H1 (cell line): ENCODE measurements around the gene ZBED4. TPM values are rescaled to one million over a fixed set of nuclear protein-coding genes. Genes with fewer than 3 reads are reported as not detected.
A peak's percentile ranks its signal among the peaks of the same experiment; 100 is the strongest.

Experiments
- CTCF ChIA-PET: fragments of 300-600 bp; sonication (Branson Sonifier 250); formaldehyde crosslinking; loops from one replicate; lab custom pipeline; 2021; ENCODE audit not compliant: partially characterized antibody; lab: Charles Lee
- POLR2A ChIA-PET: fragments of 300-600 bp; sonication (Branson Sonifier 250); formaldehyde crosslinking; loops from one replicate; lab custom pipeline; 2021; ENCODE audit warnings: inconsistent platforms; ENCODE audit not compliant: partially characterized antibody; lab: Charles Lee
- DNase-seq, 2 experiments: peaks; one replicate each; pipeline versions ENCODE4 v3.0.0 to v3.0.0-alpha.2; 2010 to 2022; ENCODE audit warnings: low spot score in 2 of 2, low read depth in 1 of 2, mixed read lengths in 1 of 2
- FAIRE-seq: peaks from 2 replicates; lab custom pipeline; 2011; peaks lifted over from hg19 to GRCh38; lab: Jason Lieb, UNC
- H2AFZ ChIP-seq: 2 replicates; pipeline ENCODE4 v1.8.1; 2012; ENCODE audit warnings: low read length, inconsistent platforms
- H2AK5ac ChIP-seq: 2 replicates; pipeline ENCODE4 v1.6.1; 2013; ENCODE audit warnings: low read depth, low read length
- H2BK120ac ChIP-seq: replicated peaks from 2 replicates; pipeline ENCODE3; 2013; ENCODE audit warnings: low read depth, low read length, inconsistent platforms
- H2BK12ac ChIP-seq: 2 replicates; pipeline ENCODE4 v1.6.1; 2013; ENCODE audit warnings: low read depth, low read length
- H2BK15ac ChIP-seq: 2 replicates; pipeline ENCODE4 v1.6.1; 2013; ENCODE audit warnings: low read length
- H2BK20ac ChIP-seq: 2 replicates; pipeline ENCODE4 v1.6.1; 2013; ENCODE audit warnings: low read length
- H2BK5ac ChIP-seq: 2 replicates; pipeline ENCODE4 v1.6.1; 2013; ENCODE audit warnings: low read depth, low read length
- H3K14ac ChIP-seq: 2 replicates; pipeline ENCODE4 v1.6.1; 2013; ENCODE audit warnings: inconsistent platforms; ENCODE audit not compliant: insufficient read length
- H3K18ac ChIP-seq: 2 replicates; pipeline ENCODE4 v1.6.1; 2013; ENCODE audit warnings: low read length; ENCODE audit errors: extremely low read depth
- H3K23ac ChIP-seq: 2 replicates; pipeline ENCODE4 v1.6.1; 2013; ENCODE audit warnings: inconsistent platforms; ENCODE audit not compliant: insufficient read length
- H3K23me2 ChIP-seq: 2 replicates; pipeline ENCODE4 v1.6.1; 2013; ENCODE audit warnings: low read depth, low read length
- H3K27ac ChIP-seq: 2 replicates; pipeline ENCODE4 v1.6.1; 2011; ENCODE audit warnings: low read depth, low read length, inconsistent platforms
- H3K27me3 ChIP-seq, 4 experiments: replicated peaks in 1 of 4; 1 replicate in 1 of 4; 2 replicates in 3 of 4; pipeline versions ENCODE4 v1.6.1 to v1.8.1; 2011 to 2013; ENCODE audit warnings: low read length in 3 of 4, mild to moderate bottlenecking in 3 of 4, inconsistent platforms in 2 of 4, mixed read lengths in 2 of 4, moderate library complexity in 1 of 4; ENCODE audit not compliant: control insufficient read depth in 3 of 4, insufficient read depth in 3 of 4; ENCODE audit errors: extremely low read depth in 1 of 4
- H3K36me3 ChIP-seq, 4 experiments: 2 replicates each; pipeline versions ENCODE4 v1.6.1 to v1.8.1; 2011 to 2013; ENCODE audit warnings: mild to moderate bottlenecking in 4 of 4, low read length in 3 of 4, moderate library complexity in 2 of 4, control low read depth in 1 of 4, inconsistent platforms in 1 of 4; ENCODE audit not compliant: insufficient read depth in 4 of 4, control insufficient read depth in 2 of 4
- H3K4ac ChIP-seq: replicated peaks from 2 replicates; pipeline ENCODE3; 2013; ENCODE audit warnings: low read length, low read depth, mixed read lengths, inconsistent platforms; ENCODE audit not compliant: insufficient read length
- H3K4me1 ChIP-seq, 4 experiments: replicated peaks in 1 of 4; 1 replicate in 1 of 4; 2 replicates in 3 of 4; pipeline versions ENCODE4 v1.6.1 to v1.8.1; 2011 to 2013; ENCODE audit warnings: low read length in 3 of 4, inconsistent platforms in 2 of 4, mixed read lengths in 1 of 4; ENCODE audit not compliant: insufficient read depth in 4 of 4, control insufficient read depth in 3 of 4
- H3K4me2 ChIP-seq, 2 experiments: 2 replicates each; pipeline versions ENCODE4 v1.6.1 to v1.8.1; 2011 to 2013; ENCODE audit warnings: low read depth in 2 of 2, low read length in 2 of 2, control low read depth in 1 of 2, inconsistent platforms in 1 of 2, mild to moderate bottlenecking in 1 of 2; ENCODE audit not compliant: insufficient read depth in 1 of 2
- H3K4me3 ChIP-seq, 4 experiments: fragments of 200-600, 300-600 bp in 1 of 4; sonication (generic), shearing (Covaris generic), sonication (Bioruptor Twin) in 1 of 4; 2 replicates each; pipeline versions ENCODE4 v1.5.1 to v1.8.1; 2011 to 2016; ENCODE audit warnings: low read length in 4 of 4, low read depth in 3 of 4, control low read depth in 2 of 4, inconsistent platforms in 2 of 4, mild to moderate bottlenecking in 2 of 4, mixed read lengths in 1 of 4, moderate library complexity in 1 of 4; ENCODE audit not compliant: insufficient read depth in 2 of 4; ENCODE audit errors: extremely low read depth in 1 of 4
- H3K56ac ChIP-seq: replicated peaks from 2 replicates; pipeline ENCODE3; 2013; ENCODE audit warnings: low read depth, mild to moderate bottlenecking, mixed read lengths, low read length, inconsistent platforms; ENCODE audit not compliant: insufficient read length
- H3K79me1 ChIP-seq: 2 replicates; pipeline ENCODE4 v1.6.1; 2013; ENCODE audit warnings: low read depth, low read length, control low read depth
- H3K79me2 ChIP-seq, 2 experiments: 2 replicates each; pipeline versions ENCODE4 v1.6.1 to v1.8.1; 2012 to 2013; ENCODE audit warnings: low read length in 2 of 2, mild to moderate bottlenecking in 2 of 2, inconsistent platforms in 1 of 2; ENCODE audit not compliant: insufficient read depth in 2 of 2, control insufficient read depth in 1 of 2
- H3K9ac ChIP-seq, 4 experiments: replicated peaks in 1 of 4; 1 replicate in 1 of 4; 2 replicates in 3 of 4; pipeline versions ENCODE4 v1.6.1 to v1.8.1; 2011 to 2013; ENCODE audit warnings: low read depth in 3 of 4, low read length in 3 of 4, control low read depth in 2 of 4, mild to moderate bottlenecking in 2 of 4, moderate library complexity in 2 of 4, inconsistent platforms in 1 of 4; ENCODE audit errors: extremely low read depth in 1 of 4
- H3K9me3 ChIP-seq, 2 experiments: 2 replicates each; pipeline versions ENCODE4 v1.6.1 to v1.8.1; 2012 to 2013; ENCODE audit warnings: mild to moderate bottlenecking in 2 of 2, moderate library complexity in 2 of 2, control low read depth in 1 of 2, inconsistent platforms in 1 of 2, low read depth in 1 of 2, low read length in 1 of 2, mixed read lengths in 1 of 2; ENCODE audit not compliant: insufficient read depth in 2 of 2
- H4K20me1 ChIP-seq, 2 experiments: replicated peaks in 1 of 2; 2 replicates each; pipeline versions ENCODE3 to v1.8.1; 2011 to 2013; ENCODE audit warnings: inconsistent platforms in 2 of 2, low read length in 2 of 2, mild to moderate bottlenecking in 1 of 2; ENCODE audit not compliant: insufficient read depth in 2 of 2, control insufficient read depth in 1 of 2
- H4K5ac ChIP-seq: 2 replicates; pipeline ENCODE4 v1.6.1; 2013; ENCODE audit warnings: low read length, low read depth, mixed read lengths, inconsistent platforms; ENCODE audit not compliant: insufficient read length
- H4K8ac ChIP-seq: 2 replicates; pipeline ENCODE4 v1.8.0; 2013; ENCODE audit warnings: mild to moderate bottlenecking, moderate library complexity, low read length, inconsistent platforms; ENCODE audit not compliant: insufficient read depth; ENCODE audit errors: extremely low read depth
- H4K91ac ChIP-seq: replicated peaks from 2 replicates; pipeline ENCODE3; 2013; ENCODE audit warnings: low read length, mixed read lengths, inconsistent platforms; ENCODE audit not compliant: insufficient read length
- BACH1 ChIP-seq: IDR thresholded peaks from 2 replicates; pipeline ENCODE4 v1.6.1; 2012; ENCODE audit warnings: low read length, improper control_type of control experiment
- BRCA1 ChIP-seq: IDR thresholded peaks from 2 replicates; pipeline ENCODE4 v1.6.1; 2012; ENCODE audit warnings: low read depth, low read length, improper control_type of control experiment
- CTBP2 ChIP-seq: IDR thresholded peaks from 2 replicates; pipeline ENCODE4 v1.7.0; 2011; ENCODE audit warnings: borderline replicate concordance, mild to moderate bottlenecking, moderate library complexity, mixed read lengths, low read length; ENCODE audit not compliant: insufficient read depth, insufficient read length
- EGR1 ChIP-seq: IDR thresholded peaks from 2 replicates; pipeline ENCODE4 v1.6.1; 2011; ENCODE audit warnings: low read depth, low read length, borderline replicate concordance
- KDM1A ChIP-seq: fragments of 200-600, 300-600 bp; sonication (generic); IDR thresholded peaks from 2 replicates; pipeline ENCODE4 v1.7.1; 2016; ENCODE audit warnings: mild to moderate bottlenecking, low read length, borderline replicate concordance
- NANOG ChIP-seq: IDR thresholded peaks from 2 replicates; pipeline ENCODE4 v1.6.1; 2011; ENCODE audit warnings: low read length, low read depth, mild to moderate bottlenecking, inconsistent platforms; ENCODE audit not compliant: insufficient read depth, poor library complexity, severe bottlenecking
- POLR2A ChIP-seq, 2 experiments: IDR thresholded peaks; 1 replicate in 1 of 2; 2 replicates in 1 of 2; pipeline ENCODE4 v1.6.1; 2011; ENCODE audit warnings: low read depth in 2 of 2, low read length in 2 of 2, mild to moderate bottlenecking in 2 of 2; ENCODE audit errors: control extremely low read depth in 1 of 2
- RAD21 ChIP-seq, 2 experiments: IDR thresholded peaks in 1 of 2; conservative IDR thresholded peaks in 1 of 2; 2 replicates each; pipeline ENCODE4 v1.6.1; 2011; ENCODE audit warnings: low read depth in 2 of 2, low read length in 2 of 2, improper control_type of control experiment in 1 of 2, inconsistent platforms in 1 of 2, mild to moderate bottlenecking in 1 of 2, moderate library complexity in 1 of 2
- SIN3A ChIP-seq, 2 experiments: IDR thresholded peaks in 1 of 2; conservative IDR thresholded peaks in 1 of 2; 2 replicates each; pipeline ENCODE4 v1.6.1; 2011 to 2012; ENCODE audit warnings: low read length in 2 of 2, improper control_type of control experiment in 1 of 2, low read depth in 1 of 2, mild to moderate bottlenecking in 1 of 2
- SIX5 ChIP-seq: IDR thresholded peaks from 2 replicates; pipeline ENCODE4 v1.6.1; 2011; ENCODE audit warnings: mild to moderate bottlenecking, low read depth, low read length
- WGBS, 2 experiments: shearing (Covaris generic) in 1 of 2; methylation state at CpG; one replicate each; pipeline versions ENCODE4 v1.1.6 to v1.1.7; 2013 to 2015; ENCODE audit warnings: low lambda C conversion rate in 2 of 2, mixed read lengths in 2 of 2, inconsistent platforms in 1 of 2, low coverage in 1 of 2, missing lambda C conversion rate in 1 of 2; ENCODE audit not compliant: insufficient replicate concordance in 2 of 2, insufficient coverage in 1 of 2, insufficient read length in 1 of 2; ENCODE audit errors: extremely low coverage in 1 of 2, missing lambda C conversion rate in 1 of 2; 5-methylcytosine and 5-hydroxymethylcytosine counted together
- polyA plus RNA-seq, 7 experiments: library from polyadenylated mRNA; depleted of rRNA in 3 of 7; stranded (reverse) in 5 of 7; unstranded in 2 of 7; fragments of >200 nt in 5 of 7; fragments of 200-250 nt in 2 of 7; gene quantifications; 1 replicate in 5 of 7; 2 replicates in 1 of 7; 4 replicates in 1 of 7; pipeline versions ENCODE4 v1.2.1 to v1.2.3, GENCODE V29; 2011 to 2013; ENCODE audit warnings: missing spikeins in 2 of 7, mixed read lengths in 2 of 7
- total RNA-seq: library from RNA; stranded (reverse); fragmentation: NEBNext Ultra II Directional; extraction: Animal tissue kit (Norgen Biotek cat#: 25700); gene quantifications from 2 replicates; pipeline ENCODE4 v1.2.1, GENCODE V29; 2021

ZBED4 gene
- total and polyA plus RNA-seq, 2 of the 8 experiments (the other 6 are each of a cell fraction or from before 2014, with no cell fraction given): 11.0 to 28.3 TPM

DNA sequence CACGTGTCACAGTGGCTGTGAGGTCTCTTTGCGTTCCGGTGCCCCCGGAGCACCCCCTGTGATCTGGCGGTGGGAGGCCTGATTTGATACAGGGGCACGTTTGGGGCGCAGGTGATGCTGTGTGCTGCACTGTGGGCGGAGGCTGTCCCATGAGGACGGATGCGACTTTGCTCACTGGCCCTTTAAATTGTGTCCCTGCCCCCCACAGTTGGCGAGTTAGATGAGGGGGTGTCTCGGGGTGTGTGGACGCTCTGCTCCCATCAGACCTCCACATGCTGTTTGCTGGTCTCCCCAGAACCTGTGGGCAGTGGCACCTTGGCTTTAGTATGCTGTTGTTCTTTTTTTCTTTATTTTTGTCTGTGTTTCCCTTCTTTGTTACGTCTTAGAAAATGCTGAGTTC, 5.2 kb downstream of the ZBED4 start:
- DNase-seq (no peak), FAIRE-seq (no peak)
- Histone ChIP-seq H4K20me1 (peaks cover 21 to 32% of the 10 kb centered on the region in 2 experiments), H2BK20ac (no peak overlapping the region), H3K9ac (no peak overlapping the region), H3K14ac (no peak overlapping the region), H3K4ac (no peak overlapping the region), H3K4me1 (peaks cover 0 to 6% (median 5%) of the 10 kb centered on the region in 4 experiments; a peak in 5 of 7 replicates), H3K79me1 (peaks cover 26% of the 10 kb centered on the region), H2BK5ac (peak overlapping the region; percentile 44; the same call in 1 of the 2 replicates), H2BK12ac (no peak overlapping the region), H4K91ac (no peak overlapping the region), H3K56ac (no peak overlapping the region), H3K27ac (no peak overlapping the region), H3K4me3 (no peak overlapping the region), H3K18ac (no peak overlapping the region), H3K23ac (no peak overlapping the region), H3K27me3 (no peaks in the 10 kb centered on the region), H2BK120ac (no peak overlapping the region), H2BK15ac (no peak overlapping the region), H3K79me2 (peaks cover 11 to 88% of the 10 kb centered on the region in 2 experiments; a peak in 3 of 4 replicates), H3K23me2 (peaks cover 3% of the 10 kb centered on the region; the same call in 1 of the 2 replicates), H3K36me3 (no peaks in the 10 kb centered on the region), H2AFZ (no peak overlapping the region), H2AK5ac (no peak overlapping the region), H4K8ac (no peak overlapping the region), H4K5ac (no peak overlapping the region), H3K4me2 (no peak overlapping the region), H3K9me3 (no peaks in the 10 kb centered on the region)
- WGBS, 2 experiments: 90% methylated on average over 13 of the region's 14 CpGs; no CpG with 5 or more reads in 1 of the 2 experiments
- TF ChIP-seq KDM1A (no peak), RAD21 (IDR thresholded peaks at IDR 0.05 in 1 of 2, conservative IDR thresholded peaks at IDR 0.05 in 1 of 2; ENCODE audit: low read depth in 2 of 2, low read length in 2 of 2) (no peak), SIX5 (no peak), EGR1 (no peak), POLR2A (IDR thresholded peaks at IDR 0.05; ENCODE audit: control extremely low read depth in 1 of 2, low read depth in 2 of 2, low read length in 2 of 2) (no peak), BACH1 (no peak), CTBP2 (no peak), BRCA1 (no peak), NANOG (no peak), SIN3A (conservative IDR thresholded peaks at IDR 0.05 in 1 of 2, IDR thresholded peaks at IDR 0.05 in 1 of 2; ENCODE audit: low read depth in 1 of 2, low read length in 2 of 2) (no peak)
- POLR2A ChIA-PET: no interaction called here
- CTCF ChIA-PET: no interaction called here
